A549 (cell line): ENCODE results near the gene PPP2R5C.

Source experiments
- CBX2 ChIP-seq: fragments of 200-600 bp; sonication (generic); IDR thresholded peaks from 2 replicates; pipeline ENCODE4 v1.6.1; 2016; ENCODE audit warnings: low read depth, mild to moderate bottlenecking, borderline replicate concordance
- EP300 ChIP-seq, 2 experiments: fragments of >200 bp; sonication (Bioruptor Twin); formaldehyde crosslinking; IDR thresholded peaks; 2 replicates in 1 of 2; 3 replicates in 1 of 2; pipeline ENCODE4 v1.6.1; 2016 to 2017
- ESRRA ChIP-seq: fragments of 150-350 bp; IDR thresholded peaks from 2 replicates; pipeline ENCODE4 v1.6.1; 2014; ENCODE audit warnings: mild to moderate bottlenecking, low read length, borderline replicate concordance
- HEYL ChIP-seq: fragments of 250-450 bp; sonication (Bioruptor Pico); IDR thresholded peaks from 2 replicates; pipeline ENCODE4 v1.8.0; 2021; ENCODE audit warnings: mild to moderate bottlenecking, moderate library complexity
- MAX ChIP-seq: IDR thresholded peaks from 2 replicates; pipeline ENCODE4 v1.6.1; 2012
- RCOR1 ChIP-seq: fragments of 150-350 bp; IDR thresholded peaks from 2 replicates; pipeline ENCODE4 v1.6.1; 2014; ENCODE audit warnings: antibody characterized with exemption, low read length, low read depth
- RNF2 ChIP-seq: fragments of 200-600 bp; sonication (generic); IDR thresholded peaks from 2 replicates; pipeline ENCODE4 v1.6.1; 2016; ENCODE audit warnings: low read depth, mild to moderate bottlenecking, antibody characterized with exemption, moderate library complexity, borderline replicate concordance
- TFCP2L1 ChIP-seq: fragments of 250-450 bp; sonication (Bioruptor Pico); IDR thresholded peaks from 2 replicates; pipeline ENCODE4 v1.5.0; 2021; ENCODE audit warnings: mild to moderate bottlenecking
- ZSCAN20 ChIP-seq: fragments of 250-450 bp; sonication (Bioruptor Pico); IDR thresholded peaks from 2 replicates; pipeline ENCODE4 v1.8.0; 2022; ENCODE audit warnings: mild to moderate bottlenecking, moderate library complexity
- TF ChIP-seq, protein P1 (sequence below): fragments of >200 bp; sonication (Bioruptor Twin); formaldehyde crosslinking; IDR thresholded peaks from 3 replicates; pipeline ENCODE4 v1.5.1; 2016
- TF ChIP-seq, protein P2 (sequence below): IDR thresholded peaks from 2 replicates; pipeline ENCODE4 v1.6.1; 2012; ENCODE audit warnings: low read depth, borderline replicate concordance

GRCh38 chr14:101932673-101933072 is 171.2 kb downstream of the PPP2R5C start:
- TF ChIP-seq EP300 (IDR thresholded peaks at IDR 0.05), result no peak
- no peak for TF ChIP-seq RNF2
- TF ChIP-seq HEYL (CRISPR knock-in tag), result no peak
- no peak for TF ChIP-seq CBX2
- TF ChIP-seq, protein P1, sequence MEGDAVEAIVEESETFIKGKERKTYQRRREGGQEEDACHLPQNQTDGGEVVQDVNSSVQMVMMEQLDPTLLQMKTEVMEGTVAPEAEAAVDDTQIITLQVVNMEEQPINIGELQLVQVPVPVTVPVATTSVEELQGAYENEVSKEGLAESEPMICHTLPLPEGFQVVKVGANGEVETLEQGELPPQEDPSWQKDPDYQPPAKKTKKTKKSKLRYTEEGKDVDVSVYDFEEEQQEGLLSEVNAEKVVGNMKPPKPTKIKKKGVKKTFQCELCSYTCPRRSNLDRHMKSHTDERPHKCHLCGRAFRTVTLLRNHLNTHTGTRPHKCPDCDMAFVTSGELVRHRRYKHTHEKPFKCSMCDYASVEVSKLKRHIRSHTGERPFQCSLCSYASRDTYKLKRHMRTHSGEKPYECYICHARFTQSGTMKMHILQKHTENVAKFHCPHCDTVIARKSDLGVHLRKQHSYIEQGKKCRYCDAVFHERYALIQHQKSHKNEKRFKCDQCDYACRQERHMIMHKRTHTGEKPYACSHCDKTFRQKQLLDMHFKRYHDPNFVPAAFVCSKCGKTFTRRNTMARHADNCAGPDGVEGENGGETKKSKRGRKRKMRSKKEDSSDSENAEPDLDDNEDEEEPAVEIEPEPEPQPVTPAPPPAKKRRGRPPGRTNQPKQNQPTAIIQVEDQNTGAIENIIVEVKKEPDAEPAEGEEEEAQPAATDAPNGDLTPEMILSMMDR, result no peak
- TF ChIP-seq TFCP2L1, result no peak
- TF ChIP-seq RCOR1, result no peak
- TF ChIP-seq, protein P2, sequence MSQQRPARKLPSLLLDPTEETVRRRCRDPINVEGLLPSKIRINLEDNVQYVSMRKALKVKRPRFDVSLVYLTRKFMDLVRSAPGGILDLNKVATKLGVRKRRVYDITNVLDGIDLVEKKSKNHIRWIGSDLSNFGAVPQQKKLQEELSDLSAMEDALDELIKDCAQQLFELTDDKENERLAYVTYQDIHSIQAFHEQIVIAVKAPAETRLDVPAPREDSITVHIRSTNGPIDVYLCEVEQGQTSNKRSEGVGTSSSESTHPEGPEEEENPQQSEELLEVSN, result no peak
- no peak for TF ChIP-seq ZSCAN20 (CRISPR knock-in tag)
- no peak for TF ChIP-seq MAX
- no peak for TF ChIP-seq ESRRA
